ENCODE results near the gene TCAF1. TPM values are rescaled to one million over a fixed set of nuclear protein-coding genes. Genes with fewer than 3 reads are reported as not detected.

The TCAF1 gene
- total RNA-seq, 1 experiment from 2014 or later, result 58.4 TPM

DNA sequence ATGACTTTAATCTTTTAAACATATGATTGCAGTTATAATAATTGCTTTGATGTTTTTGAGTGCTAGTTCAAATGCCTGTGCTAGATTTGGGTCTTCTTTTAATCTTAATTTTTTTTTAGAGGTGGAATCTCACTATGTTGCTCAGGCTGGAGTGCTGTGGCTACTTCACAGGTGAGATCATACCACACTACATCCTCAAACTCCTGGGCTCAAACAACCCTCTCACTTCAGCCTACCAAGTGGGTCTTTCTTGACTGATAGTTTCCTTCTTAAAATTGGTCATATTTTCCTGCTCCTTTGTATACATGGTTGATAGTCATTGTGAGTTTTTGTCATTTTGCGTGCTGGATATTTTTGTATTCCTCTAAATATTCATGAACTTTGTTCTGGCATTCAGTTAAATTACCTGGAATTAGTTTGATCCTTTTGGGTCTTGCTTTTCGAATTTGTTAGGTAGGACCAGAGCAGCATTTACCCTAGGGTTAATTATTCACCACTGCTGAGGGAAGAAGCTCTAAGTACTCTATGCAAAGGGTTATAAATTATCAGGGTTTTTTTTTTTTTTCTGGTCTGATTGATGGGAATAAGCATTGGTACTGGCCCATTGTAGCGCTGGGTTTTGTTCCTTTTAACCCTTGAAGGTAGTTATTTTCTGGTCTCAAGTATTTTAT is 12.1 kb upstream of the TCAF1 start (continued):
- TF ChIP-seq REST (IDR thresholded peaks at IDR 0.05; ENCODE audit: low read depth) (no peak), EGR1 (IDR thresholded peaks at IDR 0.05; ENCODE audit: low read depth) (no peak), SP1 (IDR thresholded peaks at IDR 0.05; ENCODE audit: low read depth) (no peak), MAX (IDR thresholded peaks at IDR 0.05) (no peak), YY1 (IDR thresholded peaks at IDR 0.05; ENCODE audit: extremely low read depth, insufficient replicate concordance, low read depth, low read length) (no peak), CTCF (IDR thresholded peaks at IDR 0.05 in 2 of 3, conservative IDR thresholded peaks at IDR 0.05 in 1 of 3; ENCODE audit: borderline replicate concordance in 1 of 3, insufficient read depth in 1 of 3, low read depth in 2 of 3, low read length in 2 of 3) (no peak), EZH2 (IDR thresholded peaks at IDR 0.05) (no peak), ATF3 (IDR thresholded peaks at IDR 0.05) (no peak), FOSL1 (IDR thresholded peaks at IDR 0.05; ENCODE audit: low read depth) (no peak), POLR2AphosphoS5 (IDR thresholded peaks at IDR 0.05; ENCODE audit: low read depth, low read length) (no peak)
